Peyer's patch (tissue), 4 donors: Measurements from ENCODE around the gene ZWINT. TPM values are rescaled to one million over a fixed set of nuclear protein-coding genes. Genes with fewer than 3 reads are reported as not detected.

Experiments used
- DNase-seq, 3 donors: peaks; one replicate each; pipeline ENCODE4 v3.0.0-alpha.2; 2017 to 2019
- H3K27ac ChIP-seq, 4 donors: fragments of 200-600 bp; sonication (generic); one replicate each; pipeline ENCODE4 v1.5.1; 2016 to 2019
- H3K27me3 ChIP-seq, 2 donors: fragments of 200-600 bp; sonication (generic); one replicate each; pipeline ENCODE4 v1.5.1; 2019
- H3K36me3 ChIP-seq, 3 donors: fragments of 200-600 bp; sonication (generic); one replicate each; pipeline ENCODE4 v1.5.1; 2016 to 2019
- H3K4me1 ChIP-seq, 4 donors: fragments of 200-600 bp; sonication (generic); one replicate each; pipeline ENCODE4 v1.5.1; 2016 to 2019
- H3K4me3 ChIP-seq, 4 donors: fragments of 200-600 bp; sonication (generic); 1 replicate in 3 of 4; 2 replicates in 1 of 4; pipeline ENCODE4 v1.5.1; 2016 to 2019; ENCODE audit warnings: mild to moderate bottlenecking in 1 of 4
- H3K9me3 ChIP-seq, 4 donors: fragments of 200-600 bp; sonication (generic); one replicate each; pipeline ENCODE4 v1.5.1; 2016 to 2019; ENCODE audit warnings: mild to moderate bottlenecking in 1 of 4
- CTCF ChIP-seq, 6 experiments: fragments of 450-650 bp in 4 of 6; fragments of 200-600 bp in 2 of 6; sonication (generic) in 1 of 6; IDR thresholded peaks; one replicate each; pipeline ENCODE4 v1.5.1; 2017 to 2019; ENCODE audit warnings: antibody characterized with exemption in 6 of 6, mild to moderate bottlenecking in 3 of 6, moderate library complexity in 1 of 6
- POLR2A ChIP-seq, 2 donors: fragments of 450-650 bp; IDR thresholded peaks; one replicate each; pipeline ENCODE4 v1.5.1; 2017; ENCODE audit warnings: antibody characterized with exemption in 2 of 2, mild to moderate bottlenecking in 2 of 2, moderate library complexity in 2 of 2
- total RNA-seq, 4 donors: library from RNA; depleted of rRNA; stranded (reverse); fragments of >200 nt; gene quantifications; one replicate each; pipeline ENCODE4 v1.1.0, GENCODE V29; 2016

The ZWINT gene
- total RNA-seq, 4 donors from 2014 or later = 6.2 to 46.2 (median 15.4) TPM

DNA sequence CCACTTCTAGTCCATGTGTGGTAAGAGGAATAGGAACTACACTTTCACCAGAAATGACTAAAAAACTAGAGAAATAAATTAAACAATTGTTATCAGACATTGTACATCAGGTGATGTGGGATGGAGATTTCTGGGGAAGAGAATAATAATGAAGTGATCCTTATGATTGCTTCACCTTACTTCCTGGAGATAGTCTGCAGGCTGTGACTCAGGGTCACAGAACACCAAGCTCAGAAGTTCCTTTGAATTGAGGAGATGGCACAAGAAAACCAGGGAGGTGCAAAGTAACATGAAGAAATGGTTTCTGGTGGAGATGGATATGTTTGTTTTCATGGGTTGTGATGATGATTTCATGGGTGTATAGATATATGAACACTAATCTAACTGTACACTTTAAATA is 44.5 kb downstream of the ZWINT start:
- no peaks in the 10 kb centered on the region for H3K9me3 ChIP-seq
- no peak overlapping the region for H3K27ac ChIP-seq
- DNase-seq = no peak
- TF ChIP-seq POLR2A (IDR thresholded peaks at IDR 0.05) (no peak), CTCF (IDR thresholded peaks at IDR 0.05) (no peak)
- H3K4me3 ChIP-seq = no peak overlapping the region
- H3K36me3 ChIP-seq = no peaks in the 10 kb centered on the region
- no peaks in the 10 kb centered on the region for H3K4me1 ChIP-seq
- H3K27me3 ChIP-seq = no peaks in the 10 kb centered on the region
